HL-60/S4 treated with retinoic acid at 250 ng/mL for 4 days and 3 days (cell line): Measurements from ENCODE around the gene BRF1.

ENCODE experiments used
- in situ Hi-C: fragments of 300-500 bp; cut with MboI; formaldehyde crosslinking; loops from 2 replicates; pipeline ENCODE4 v1.7.0; 2022; ENCODE audit warnings: low sequenced_read_pairs

Gene BRF1

DNA sequence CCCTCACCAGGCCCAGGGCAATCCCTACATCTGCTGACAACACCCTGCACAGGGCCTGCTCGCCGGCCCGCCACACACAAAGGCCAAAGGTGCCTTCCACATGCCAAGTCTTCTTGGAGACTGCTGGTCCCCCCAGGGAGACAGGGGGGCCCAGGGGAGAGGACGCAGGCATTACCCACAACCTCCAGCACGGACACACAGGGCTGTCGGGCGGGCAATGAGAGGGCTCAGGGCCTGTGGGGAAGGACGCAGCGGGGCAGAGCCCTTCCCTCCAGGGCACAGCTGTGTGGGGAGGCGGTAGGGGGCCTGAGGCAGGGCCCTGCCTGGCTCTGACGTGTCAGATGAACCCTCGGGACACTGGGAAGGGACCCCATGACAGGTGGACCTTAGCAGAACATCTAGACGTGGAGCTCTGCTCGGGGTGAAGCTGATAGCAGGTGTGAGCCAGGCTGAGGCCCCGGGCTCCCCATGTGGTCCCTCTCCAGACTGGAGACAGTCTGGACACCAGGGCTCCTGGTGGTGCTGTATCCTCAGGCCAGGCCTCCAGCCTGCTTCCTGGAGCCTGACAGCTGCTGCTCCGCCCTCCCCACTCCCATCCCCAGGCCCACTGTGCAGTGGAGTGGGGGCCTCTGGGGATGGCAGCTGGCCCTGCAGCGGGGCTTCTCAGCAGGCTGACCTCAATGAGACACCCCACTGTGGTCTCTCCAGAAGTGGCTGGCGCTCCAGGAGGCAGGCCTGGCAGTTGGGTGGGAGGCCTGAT is 88.1 kb downstream of the BRF1 start:
- in situ Hi-C loops = no loop called here

- in situ Hi-C loops = no loop called here
These were observed 89.1 kb downstream of the BRF1 start for GRCh38 chr14:105211758-105212089.

GRCh38 chr14:105211086-105211757 is 89.6 kb downstream of the BRF1 start:
- in situ Hi-C loops = no loop called here

DNA sequence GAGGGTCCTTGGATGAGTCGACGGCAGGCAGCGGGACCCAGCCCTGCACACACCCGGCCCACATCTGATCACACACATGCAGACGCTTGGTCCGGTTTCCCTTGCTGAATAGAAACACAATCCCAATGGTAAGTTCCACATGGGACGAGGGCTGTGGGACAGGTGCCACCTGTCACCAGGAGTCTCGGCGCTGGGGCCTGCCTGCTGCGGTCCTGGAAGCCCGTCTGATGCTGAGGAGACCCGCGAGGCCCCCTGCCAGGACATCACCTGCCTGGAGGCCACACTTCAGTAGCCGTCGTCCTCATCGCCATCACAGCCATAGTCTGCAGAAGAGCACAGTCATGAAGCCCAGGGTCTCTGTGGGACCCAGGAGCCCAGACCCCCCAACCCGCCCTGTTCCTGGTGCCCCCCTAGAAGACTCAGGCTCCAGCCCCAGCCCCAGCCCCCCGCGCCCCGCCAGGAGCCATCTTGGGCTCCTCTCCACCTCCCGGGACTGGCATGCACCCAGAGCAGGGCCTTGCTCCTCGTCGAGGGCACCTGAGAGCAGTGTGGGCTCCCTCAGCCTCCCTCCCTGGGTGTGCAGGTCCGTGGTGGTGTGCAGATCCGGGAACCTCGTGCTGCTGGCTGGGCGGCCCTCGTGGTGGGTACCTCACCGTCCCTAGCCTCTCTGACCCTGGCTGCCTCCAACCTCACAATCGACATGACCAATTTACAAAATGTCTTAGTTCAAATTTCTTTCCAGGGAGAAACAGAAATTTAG is 90.4 kb downstream of the BRF1 start:
- in situ Hi-C loops = no loop called here

DNA sequence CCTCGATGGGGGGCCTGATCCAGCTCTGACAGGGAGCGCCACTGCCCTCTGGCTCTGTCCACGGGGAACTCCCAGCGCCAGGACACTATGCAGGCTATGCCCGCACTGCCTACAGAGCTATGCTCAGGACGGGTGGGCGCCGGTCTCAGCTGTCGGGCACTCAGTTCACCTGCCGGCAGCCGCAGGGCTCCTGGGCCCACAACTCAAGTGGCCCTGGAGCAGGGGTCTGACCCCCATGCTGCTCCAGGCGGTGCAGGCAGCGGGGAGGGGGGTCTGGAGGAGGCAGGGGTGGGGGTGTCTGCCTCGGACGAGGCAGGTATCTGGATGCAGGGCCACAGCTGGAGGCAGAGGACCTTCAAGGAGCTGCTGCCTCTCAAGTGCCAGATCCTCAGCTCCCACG is 91.2 kb downstream of the BRF1 start:
- in situ Hi-C loops = no loop called here

- in situ Hi-C loops = no loop called here
These were observed 91.7 kb downstream of the BRF1 start for GRCh38 chr14:105209091-105209490.

GRCh38 chr14:105208738-105209075 is 92.1 kb downstream of the BRF1 start:
- in situ Hi-C loops = no loop called here

- in situ Hi-C loops = no loop called here
These were observed 92.6 kb downstream of the BRF1 start for GRCh38 chr14:105207996-105208737.

- in situ Hi-C loops = no loop called here
These were observed 93.3 kb downstream of the BRF1 start for GRCh38 chr14:105207460-105207901.

DNA sequence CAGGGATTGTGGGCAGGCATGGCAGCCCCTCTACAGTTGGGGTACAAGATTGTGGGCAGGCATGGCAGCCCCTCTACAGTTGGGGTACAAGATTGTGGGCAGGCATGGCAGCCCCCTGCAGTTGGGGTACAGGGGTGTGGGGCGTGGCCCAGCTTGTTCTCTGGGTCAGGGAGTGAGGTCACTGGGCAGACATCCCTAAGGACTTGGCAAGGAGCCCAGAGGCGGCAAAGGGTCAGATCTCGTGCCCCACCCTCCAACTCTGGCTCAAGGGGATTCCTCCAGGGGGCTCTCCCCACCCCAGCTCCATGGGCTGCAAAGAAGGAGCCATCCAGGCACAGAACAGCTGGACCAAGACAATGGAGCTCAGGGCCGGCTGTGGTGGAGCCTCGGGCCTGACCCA is 93.9 kb downstream of the BRF1 start:
- in situ Hi-C loops = no loop called here

DNA sequence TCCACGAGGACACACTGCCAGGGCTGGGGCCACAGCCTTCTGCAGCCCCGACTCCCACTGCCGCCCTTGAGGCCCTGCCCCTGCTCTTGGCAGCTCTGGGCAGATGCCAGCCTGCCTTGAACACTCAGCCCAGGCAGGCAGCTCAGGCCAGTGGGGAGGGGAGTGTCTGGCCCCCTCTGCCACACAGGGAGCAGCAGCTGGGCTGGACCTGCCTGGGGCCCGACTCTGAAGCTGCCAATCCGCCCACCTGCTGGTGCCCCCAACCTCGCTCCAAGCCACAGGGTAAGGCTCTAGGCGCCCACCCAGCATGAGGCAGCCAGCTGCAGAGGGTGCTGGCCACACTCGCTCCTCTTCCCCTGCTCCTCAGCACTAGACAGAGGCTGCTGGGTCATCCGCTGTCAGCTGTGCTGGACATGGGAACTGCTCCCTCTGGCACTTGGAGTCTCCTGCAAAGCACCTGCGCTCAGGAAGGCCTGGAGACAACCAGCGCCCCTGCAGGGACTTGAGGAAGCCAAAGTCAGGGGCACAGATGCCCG is 95.1 kb downstream of the BRF1 start:
- in situ Hi-C loops = no loop called here

DNA sequence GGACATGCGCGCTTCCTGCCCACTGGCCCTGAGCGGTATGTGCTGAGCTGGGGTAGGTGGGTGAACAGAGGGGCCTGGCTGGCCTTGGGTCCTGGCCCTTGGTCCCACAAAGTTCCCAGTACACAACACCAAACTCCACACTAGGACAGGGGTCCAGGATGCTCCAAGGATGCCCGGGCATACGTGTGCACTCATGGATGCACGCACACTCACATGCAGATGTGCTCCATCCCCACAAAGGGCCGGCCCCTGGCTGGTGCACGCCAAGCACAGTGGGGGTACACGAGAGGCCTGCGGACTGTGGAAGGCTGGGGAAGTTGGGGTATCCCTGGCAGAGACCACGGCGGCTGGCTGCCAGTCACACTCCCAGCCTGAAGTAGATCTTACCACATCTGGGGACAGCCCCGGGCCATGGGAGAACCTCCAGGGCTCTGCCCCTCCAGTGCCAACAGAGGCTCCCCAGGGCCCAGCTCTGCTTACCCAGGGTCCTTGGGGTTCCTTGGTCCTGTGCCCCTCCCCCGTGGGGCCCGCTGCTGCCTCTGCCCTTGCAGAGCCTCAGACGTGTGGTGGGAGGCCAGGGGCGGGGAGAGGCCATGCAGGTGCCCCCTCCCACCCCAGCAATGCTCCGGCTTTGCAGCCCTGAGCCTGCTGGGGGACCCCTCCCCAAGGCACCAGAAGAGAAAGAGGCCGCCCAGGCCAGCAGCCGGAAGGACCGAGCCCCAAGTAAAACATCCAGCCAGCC is 95.7 kb downstream of the BRF1 start:
- in situ Hi-C loops = no loop called here

DNA sequence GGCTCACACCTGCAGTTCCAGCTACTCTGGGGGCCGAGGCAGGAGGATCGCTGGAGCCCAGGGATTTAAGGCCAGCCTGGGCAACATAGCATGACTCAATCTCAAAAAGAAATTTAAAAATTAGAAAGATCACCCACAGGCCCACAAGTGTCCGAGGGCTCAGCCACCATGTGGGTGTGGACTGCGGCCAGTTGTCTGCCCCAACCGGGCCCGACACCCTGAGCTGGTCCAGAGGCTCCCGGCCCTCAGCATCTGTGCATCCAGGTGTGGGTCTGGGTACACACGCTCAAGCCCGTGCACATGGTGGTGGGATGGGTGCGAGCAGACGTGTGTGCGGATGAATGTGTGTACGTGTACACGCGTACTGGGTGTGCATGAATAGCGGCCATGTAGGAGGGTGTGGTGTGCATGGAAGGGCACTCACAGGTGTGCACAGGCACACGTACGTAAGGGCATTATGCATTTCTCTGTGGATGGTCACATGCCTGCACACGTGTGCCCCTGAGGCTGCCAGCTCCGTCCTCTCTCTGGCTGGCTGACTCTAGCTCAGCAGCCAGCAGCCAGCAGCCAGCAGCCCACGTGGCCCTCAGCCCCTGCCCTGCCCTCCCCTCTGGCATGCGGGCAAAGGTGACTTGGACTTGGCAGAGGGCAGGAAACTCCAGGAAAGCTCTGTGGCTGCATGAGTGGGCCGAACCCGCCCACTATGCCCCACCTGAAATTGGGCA is 96.4 kb downstream of the BRF1 start:
- in situ Hi-C loops = no loop called here

DNA sequence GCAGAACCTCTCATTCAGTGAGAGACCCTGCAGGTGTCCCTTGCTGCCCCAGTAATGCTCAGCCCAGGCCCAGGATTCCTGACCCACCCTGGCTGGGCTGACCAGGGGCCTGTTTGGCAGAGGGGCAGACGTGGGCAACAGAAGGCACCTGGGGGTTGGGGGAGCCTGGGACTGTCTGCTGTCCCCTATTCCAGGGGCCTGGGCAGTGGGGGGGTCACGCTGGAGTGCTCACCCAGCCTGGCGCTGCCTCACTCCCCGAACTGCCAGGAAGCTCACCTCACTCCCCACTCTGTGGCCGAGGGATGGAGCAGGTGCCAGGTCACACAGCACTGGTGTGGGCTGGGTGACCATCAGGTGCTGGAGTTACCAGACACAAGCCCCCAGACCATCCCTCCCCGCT is 97.1 kb downstream of the BRF1 start:
- in situ Hi-C loops = no loop called here

- in situ Hi-C loops = no loop called here
These were observed 97.7 kb downstream of the BRF1 start for GRCh38 chr14:105203057-105203531.

GRCh38 chr14:105201925-105202513 is 98.8 kb downstream of the BRF1 start:
- in situ Hi-C loops = no loop called here

DNA sequence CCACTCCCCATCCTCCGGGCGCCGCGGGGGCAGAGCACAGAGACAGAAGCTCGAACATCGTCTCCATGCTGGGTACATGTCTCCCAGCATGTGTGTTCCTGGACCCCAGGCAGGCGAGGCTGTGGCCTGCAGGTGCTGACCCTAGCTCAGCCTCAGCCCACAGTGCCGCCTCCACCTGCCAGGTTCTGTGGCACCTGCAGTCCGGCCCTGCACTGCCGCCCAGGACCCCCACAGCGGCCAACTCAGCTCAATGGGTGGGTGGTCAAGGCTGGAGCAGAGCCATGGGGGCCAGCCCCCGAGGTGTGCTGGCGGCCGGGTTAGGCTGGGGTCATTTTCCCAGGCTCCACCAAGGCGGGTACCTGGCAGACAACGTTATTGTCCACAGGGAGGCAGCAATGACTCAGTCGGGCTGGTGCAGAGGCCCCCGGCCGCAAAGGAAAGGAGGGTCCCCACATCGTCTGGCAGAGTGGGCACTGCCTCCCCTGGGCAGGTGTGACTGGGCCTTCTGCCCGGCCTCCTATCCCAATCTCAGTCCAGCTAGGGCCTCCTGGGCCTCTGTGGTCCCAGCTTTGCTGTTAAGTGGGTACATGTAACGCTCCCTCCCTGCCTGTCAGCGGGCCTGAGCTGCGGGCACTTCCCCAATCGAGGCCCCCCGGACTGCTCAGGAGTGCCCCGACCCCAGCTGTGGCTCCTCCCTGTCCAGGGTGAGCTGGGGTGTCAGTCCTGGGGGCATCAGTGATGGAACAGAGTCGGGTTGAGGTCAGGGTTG is 99.5 kb downstream of the BRF1 start:
- in situ Hi-C loops = no loop called here

DNA sequence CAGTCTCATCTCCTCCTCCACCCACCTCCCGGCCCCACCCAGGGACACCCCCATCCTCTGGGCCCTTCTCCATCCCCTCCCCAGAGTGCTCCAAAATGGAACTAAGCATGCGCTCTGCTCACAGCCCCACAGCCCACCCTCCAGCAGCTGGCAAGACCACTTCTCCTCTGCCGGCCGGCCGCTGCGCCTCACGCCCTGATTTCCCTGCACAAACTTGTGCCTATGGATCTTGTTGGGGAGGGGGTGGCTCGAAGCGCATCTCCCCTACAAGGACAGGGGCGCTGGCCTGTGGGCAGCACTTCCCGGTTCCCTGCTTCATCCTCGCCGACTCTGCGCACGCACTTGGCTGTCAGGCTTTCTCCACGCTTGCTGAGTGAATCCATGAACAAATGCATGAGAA is 100.2 kb downstream of the BRF1 start:
- in situ Hi-C loops = no loop called here

GRCh38 chr14:105200074-105200473 is 100.7 kb downstream of the BRF1 start:
- in situ Hi-C loops = no loop called here
